NCI-H1105 treated with DMSO at 0.1 percent for 48 hours (cell line): Measurements from ENCODE around the gene FAIM2.

Experiments used
- DNase-seq: peaks from one replicate; lab custom pipeline; 2025; lab: John Stamatoyannopoulos, UW

The FAIM2 gene

GRCh38 chr12:49823350-49823749 lies 80.3 kb downstream of the FAIM2 start:
- no peak for DNase-seq

- DNase-seq = no peak
Measured at GRCh38 chr12:49821373-49822287, 82.1 kb downstream of the FAIM2 start.

GRCh38 chr12:49819786-49820185 lies 83.9 kb downstream of the FAIM2 start:
- DNase-seq = no peak

DNA sequence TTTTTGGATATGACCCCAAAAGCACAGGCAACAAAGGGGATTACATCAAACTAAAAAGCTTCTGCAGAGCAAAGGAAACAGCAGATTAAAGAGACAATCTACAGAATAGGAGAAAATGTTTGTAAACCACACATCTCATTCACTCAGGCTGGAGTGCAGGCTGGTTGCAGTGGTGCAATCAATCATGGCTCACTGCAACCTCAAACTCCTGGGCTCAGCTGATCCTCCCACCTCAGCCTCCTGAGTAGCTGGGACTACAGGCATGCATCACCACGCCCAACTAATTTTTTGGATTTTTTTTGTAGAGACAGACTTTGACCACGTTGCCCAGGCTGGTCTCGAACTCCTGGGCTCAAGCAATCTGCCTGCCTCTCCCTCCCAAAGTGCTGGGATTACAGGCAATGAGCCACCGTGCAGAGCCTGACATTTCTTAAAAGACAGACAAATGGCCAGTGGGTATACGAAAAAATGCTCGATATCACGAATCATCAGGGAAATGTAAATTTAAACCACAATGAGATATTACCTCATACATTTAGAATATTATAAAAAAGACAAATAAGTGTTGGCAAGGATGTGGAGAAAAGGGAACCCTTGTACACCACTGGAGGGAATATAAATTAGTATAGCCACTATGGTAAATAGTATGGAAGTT lies 85.3 kb downstream of the FAIM2 start:
- no peak for DNase-seq
